HepG2 (cell line): ENCODE measurements around the gene MSI2. TPM values are rescaled to one million over a fixed set of nuclear protein-coding genes. Genes with fewer than 3 reads are reported as not detected.

Experiments
- ATAC-seq: fragments of 200-7000 bp; cut with Tn5 transposase; 3 replicates; pipeline ENCODE4 v1.9.1; 2020; ENCODE audit warnings: mild to moderate bottlenecking, moderate library complexity
- BruUV-seq: library from RNA; stranded (reverse); fragments of 400-500 nt; replicated peaks from 2 replicates; lab custom pipeline; 2021; lab: Mats Ljungman, UMichigan
- CTCF ChIA-PET: fragments of 300-600 bp; formaldehyde crosslinking; extraction: SDS; loops from one replicate; lab custom pipeline; 2021; ENCODE audit warnings: low total read pairs, inconsistent platforms, low intra/inter-chr PET ratio; lab: Yijun Ruan, JAX
- POLR2A ChIA-PET: fragments of 350-600 bp; sonication (Branson Sonifier 250); formaldehyde crosslinking; loops from one replicate; lab custom pipeline; 2020; ENCODE audit warnings: antibody characterized with exemption, inconsistent platforms; lab: Yijun Ruan, JAX
- DNase-seq: peaks from one replicate; pipeline ENCODE4 v3.0.0-alpha.2; 2015; ENCODE audit warnings: low spot score
- FAIRE-seq: peaks from 3 replicates; lab custom pipeline; 2011; peaks lifted over from hg19 to GRCh38; lab: Jason Lieb, UNC
- H2AFZ ChIP-seq: one replicate; pipeline ENCODE4 v1.6.1; 2011; ENCODE audit warnings: low read length, inconsistent platforms
- H3K27ac ChIP-seq: fragments of 300-600 bp; 3 replicates; pipeline ENCODE4 v1.8.0; 2011; ENCODE audit warnings: mixed run types, mild to moderate bottlenecking, mixed read lengths, low read length, inconsistent platforms; ENCODE audit not compliant: insufficient read depth; ENCODE audit errors: extremely low read length
- H3K27me3 ChIP-seq, 2 experiments: fragments of 200-600 bp in 1 of 2; 2 replicates in 1 of 2; 3 replicates in 1 of 2; pipeline versions ENCODE4 v1.6.0 to v1.8.0; 2011; ENCODE audit warnings: low read length in 2 of 2, mild to moderate bottlenecking in 2 of 2, moderate library complexity in 2 of 2, inconsistent platforms in 1 of 2; ENCODE audit not compliant: insufficient read depth in 2 of 2, control insufficient read depth in 1 of 2
- H3K36me3 ChIP-seq, 2 experiments: fragments of 200-600 bp in 1 of 2; replicated peaks in 1 of 2; 2 replicates in 1 of 2; 3 replicates in 1 of 2; pipeline versions ENCODE4 v1.5.1 to v1.8.0; 2011; ENCODE audit warnings: low read length in 2 of 2, inconsistent platforms in 1 of 2; ENCODE audit not compliant: insufficient read depth in 2 of 2, control insufficient read depth in 1 of 2
- H3K4me1 ChIP-seq: 2 replicates; pipeline ENCODE4 v1.5.1; 2012; ENCODE audit warnings: low read length, inconsistent platforms; ENCODE audit not compliant: insufficient read depth
- H3K4me2 ChIP-seq: 2 replicates; pipeline ENCODE4 v1.6.0; 2011; ENCODE audit warnings: low read depth, low read length, inconsistent platforms
- H3K4me3 ChIP-seq, 3 experiments: fragments of 200-600 bp in 1 of 3; sonication (generic), shearing (Covaris generic) in 1 of 3; replicated peaks in 1 of 3; 2 replicates each; pipeline ENCODE4 v1.5.1; 2011 to 2016; ENCODE audit warnings: low read length in 3 of 3, inconsistent platforms in 2 of 3, low read depth in 2 of 3, mild to moderate bottlenecking in 2 of 3, control low read depth in 1 of 3, mixed read lengths in 1 of 3; ENCODE audit not compliant: insufficient read depth in 1 of 3
- H3K79me2 ChIP-seq: one replicate; pipeline ENCODE4 v1.6.1; 2011; ENCODE audit warnings: low read length, inconsistent platforms; ENCODE audit not compliant: insufficient read depth
- H3K9ac ChIP-seq: 2 replicates; pipeline ENCODE4 v1.6.0; 2011; ENCODE audit warnings: mild to moderate bottlenecking, low read depth, low read length, inconsistent platforms; ENCODE audit not compliant: insufficient read depth
- H3K9me3 ChIP-seq: 2 replicates; pipeline ENCODE4 v1.5.1; 2012; ENCODE audit warnings: mild to moderate bottlenecking, low read length
- H4K20me1 ChIP-seq: 2 replicates; pipeline ENCODE4 v1.6.0; 2011; ENCODE audit warnings: inconsistent platforms, mild to moderate bottlenecking, low read length, moderate library complexity; ENCODE audit not compliant: insufficient read depth
- CBX5 ChIP-seq: sonication (generic); formaldehyde crosslinking; IDR thresholded peaks from 2 replicates; pipeline ENCODE4 v1.4.0; 2020; ENCODE audit warnings: missing genetic modification reagents, borderline replicate concordance
- HNRNPH1 ChIP-seq: fragments of 200-400 bp; formaldehyde crosslinking; optimal IDR thresholded peaks from 2 replicates; pipeline ENCODE3; 2017; ENCODE audit warnings: mild to moderate bottlenecking, low read depth, low read length
- ZFP36 ChIP-seq: fragments of 150-350 bp; IDR thresholded peaks from 2 replicates; pipeline ENCODE4 v1.6.1; 2018; ENCODE audit warnings: borderline replicate concordance, low read length, low read depth; ENCODE audit not compliant: partially characterized antibody
- ZMYM2 ChIP-seq: sonication (generic); formaldehyde crosslinking; IDR thresholded peaks from 2 replicates; pipeline ENCODE4 v1.8.0; 2022; ENCODE audit warnings: mild to moderate bottlenecking, missing genetic modification reagents
- ZNF10 ChIP-seq: sonication (generic); formaldehyde crosslinking; IDR thresholded peaks from 2 replicates; pipeline ENCODE4 v1.4.0; 2020; ENCODE audit warnings: mild to moderate bottlenecking, low read depth, missing genetic modification reagents, borderline replicate concordance
- WGBS: methylation state at CpG from one replicate; pipeline ENCODE4 v1.1.6; 2017; ENCODE audit warnings: low lambda C conversion rate; 5-methylcytosine and 5-hydroxymethylcytosine counted together
- in situ Hi-C: cut with HindIII; loops from 2 replicates; pipeline ENCODE4 v1.10.0; 2017; ENCODE audit warnings: low pct_unique_long_range_greater_than_20kb; ENCODE audit not compliant: extremely low pct_ligation_motif_present
- intact Hi-C: fragments of 100-400 bp; cut with micrococcal nuclease; formaldehyde crosslinking; loops from one replicate; pipeline ENCODE4 v1.10.0; 2022; ENCODE audit not compliant: unreplicated experiment
- polyA plus RNA-seq, 8 experiments: library from polyadenylated mRNA; depleted of rRNA in 3 of 8; stranded (reverse) in 7 of 8; unstranded in 1 of 8; fragments of >200 nt; fragmentation: Illumina TruSeq in 4 of 8; extraction: Trizol in 4 of 8; gene quantifications; 2 replicates each; pipeline versions ENCODE4 v1.2.1 to v1.2.3, GENCODE V29; 2011 to 2016; ENCODE audit warnings: low read depth in 4 of 8, missing spikeins in 1 of 8, mixed read lengths in 1 of 8; ENCODE audit not compliant: insufficient read depth in 1 of 8
- total RNA-seq, 5 experiments: library from RNA; depleted of rRNA; stranded (reverse); fragments of >200 nt; fragmentation: Illumina TruSeq; extraction: Trizol; gene quantifications; 2 replicates each; pipeline ENCODE4 v1.2.3, GENCODE V29; 2016; ENCODE audit warnings: low read depth in 1 of 5
- TF ChIP-seq, protein P1 (sequence below): sonication (generic); formaldehyde crosslinking; IDR thresholded peaks from 2 replicates; pipeline ENCODE4 v1.4.0; 2020; ENCODE audit warnings: missing genetic modification reagents

Gene MSI2
- total and polyA plus RNA-seq, 2 of the 13 experiments (the other 11 are each of a cell fraction or from before 2014, with no cell fraction given) = 77.5 to 78.4 TPM

DNA sequence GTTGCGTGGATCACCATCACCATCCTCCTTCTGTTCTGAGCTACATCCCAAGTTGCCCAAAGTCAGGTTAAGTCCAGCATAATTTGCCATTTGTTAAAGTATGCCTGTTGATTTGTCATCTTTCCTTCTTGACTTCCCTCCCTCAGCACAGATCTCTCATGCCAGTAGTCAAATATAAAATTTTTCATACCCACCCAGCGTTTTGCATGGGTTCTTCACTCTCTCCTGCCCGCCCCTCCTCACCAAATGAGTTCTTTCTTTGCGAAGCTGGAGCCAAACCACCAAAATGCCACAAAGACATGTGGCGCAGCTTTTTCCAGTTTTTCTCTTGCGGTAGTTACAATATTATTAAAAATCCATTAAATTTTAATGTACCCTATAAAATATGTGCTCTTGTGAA, 167.2 kb downstream of the MSI2 start (continued):
- TF ChIP-seq HNRNPH1 (no peak), ZMYM2 (CRISPR knock-in tag) (no peak), CBX5 (no peak)
- TF ChIP-seq, protein P1, sequence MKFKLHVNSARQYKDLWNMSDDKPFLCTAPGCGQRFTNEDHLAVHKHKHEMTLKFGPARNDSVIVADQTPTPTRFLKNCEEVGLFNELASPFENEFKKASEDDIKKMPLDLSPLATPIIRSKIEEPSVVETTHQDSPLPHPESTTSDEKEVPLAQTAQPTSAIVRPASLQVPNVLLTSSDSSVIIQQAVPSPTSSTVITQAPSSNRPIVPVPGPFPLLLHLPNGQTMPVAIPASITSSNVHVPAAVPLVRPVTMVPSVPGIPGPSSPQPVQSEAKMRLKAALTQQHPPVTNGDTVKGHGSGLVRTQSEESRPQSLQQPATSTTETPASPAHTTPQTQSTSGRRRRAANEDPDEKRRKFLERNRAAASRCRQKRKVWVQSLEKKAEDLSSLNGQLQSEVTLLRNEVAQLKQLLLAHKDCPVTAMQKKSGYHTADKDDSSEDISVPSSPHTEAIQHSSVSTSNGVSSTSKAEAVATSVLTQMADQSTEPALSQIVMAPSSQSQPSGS (CRISPR knock-in tag) = no peak

DNA sequence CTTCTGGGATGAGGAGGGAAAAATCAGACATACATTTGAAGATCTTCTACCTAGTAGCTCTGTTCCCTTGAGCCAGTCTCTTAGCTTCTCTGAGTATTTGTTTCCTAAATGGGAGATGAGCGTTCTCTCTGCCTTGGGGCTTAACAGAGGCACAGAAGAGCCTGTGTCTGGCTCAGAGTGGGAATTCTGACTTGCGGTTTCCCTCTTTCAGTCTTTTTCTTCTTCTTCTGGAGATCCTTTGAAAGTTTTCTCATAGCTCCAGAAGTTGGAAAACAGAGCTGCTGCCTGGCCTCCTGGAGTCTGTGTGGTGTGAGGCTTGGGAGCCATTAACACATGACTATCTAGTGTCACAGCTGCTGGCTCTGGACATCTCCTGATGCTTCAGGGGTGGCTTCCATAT, 167.9 kb downstream of the MSI2 start:
- BruUV-seq = no TSS peak
- DNase-seq = no peak
- ChIA-PET CTCF (no interaction called here), POLR2A (interaction anchor here (1.0 kb wide), 1 partner anchor 17 kb away, joined by 3 read pairs; no protein-coding TSS in a partner anchor)
- H3K4me3 ChIP-seq = no peak overlapping the region
- no peaks in the 10 kb centered on the region for H3K27me3 ChIP-seq
- ATAC-seq = no peak; the same call in 2 of the 3 replicates
- no peak for FAIRE-seq
- 95% methylated on average over 2 of the region's 2 CpGs for WGBS
- intact Hi-C loops (no loop called here), in situ Hi-C loops (no loop called here)
- H2AFZ ChIP-seq = no peak overlapping the region
- peaks cover 23% of the 10 kb centered on the region for H3K79me2 ChIP-seq
- H3K4me2 ChIP-seq = no peak overlapping the region
- H3K27ac ChIP-seq = no peak overlapping the region
- peaks cover 7 to 15% of the 10 kb centered on the region in 2 experiments; a peak in 3 of 5 replicates for H3K36me3 ChIP-seq
- no peaks in the 10 kb centered on the region for H4K20me1 ChIP-seq
- no peaks in the 10 kb centered on the region for H3K9me3 ChIP-seq
- H3K9ac ChIP-seq = no peak overlapping the region
- no peak for TF ChIP-seq ZFP36
- TF ChIP-seq ZNF10 = 0 out of 2 replicates have a peak, but pooled peaks have one; percentile 81
- H3K4me1 ChIP-seq = peaks cover 41% of the 10 kb centered on the region
